MM.1S (cell line): ENCODE data around the gene CUTA.

Experiments
- CTCF ChIP-seq: fragments of 300-600 bp; sonication (generic); IDR thresholded peaks from 2 replicates; pipeline ENCODE4 v1.5.1; 2016; ENCODE audit warnings: antibody characterized with exemption, low read length, mixed read lengths
- EZH2phosphoT487 ChIP-seq: fragments of 300-600 bp; sonication (generic); IDR thresholded peaks from 2 replicates; pipeline ENCODE4 v1.6.1; 2018; ENCODE audit warnings: antibody characterized with exemption, low read length

GRCh38 chr6:33456156-33456555 is 38.2 kb upstream of the CUTA start:
- TF ChIP-seq CTCF: no peak
- TF ChIP-seq EZH2phosphoT487: no peak
